HEK293 (cell line): ENCODE measurements around the gene CNPY4.
A peak's percentile ranks its signal among the peaks of the same experiment; 100 is the strongest.

ENCODE experiments used
- CTCF ChIA-PET: fragments of 350-600 bp; formaldehyde crosslinking; extraction: SDS; loops from one replicate; lab custom pipeline; 2021; ENCODE audit warnings: antibody characterized with exemption; lab: Yijun Ruan, JAX
- POLR2A ChIA-PET: fragments of 300-600 bp; formaldehyde crosslinking; extraction: SDS; loops from one replicate; lab custom pipeline; 2020; ENCODE audit warnings: antibody characterized with exemption, inconsistent platforms; lab: Yijun Ruan, JAX
- H3K27ac ChIP-seq: fragments of 200-500 bp; sonication (Bioruptor generic); 2 replicates; pipeline ENCODE4 v1.5.1; 2014; ENCODE audit warnings: low read depth, low read length, control low read depth, inconsistent platforms; ENCODE audit errors: extremely low read depth
- H3K36me3 ChIP-seq, 2 experiments: fragments of 200-500 bp in 1 of 2; sonication (Bioruptor generic) in 1 of 2; 1 replicate in 1 of 2; 2 replicates in 1 of 2; pipeline ENCODE4 v1.5.1; 2014 to 2017; ENCODE audit warnings: inconsistent platforms in 2 of 2, low read length in 2 of 2; ENCODE audit not compliant: control insufficient read depth in 2 of 2, insufficient read depth in 1 of 2
- H3K4me1 ChIP-seq: fragments of 200-500 bp; sonication (Bioruptor generic); 2 replicates; pipeline ENCODE4 v1.5.1; 2014; ENCODE audit warnings: mild to moderate bottlenecking, low read length, inconsistent platforms; ENCODE audit not compliant: control insufficient read depth, insufficient read depth
- H3K4me3 ChIP-seq: 2 replicates; pipeline ENCODE4 v1.5.1; 2011; ENCODE audit warnings: low read depth, mild to moderate bottlenecking, control low read depth, low read length, moderate library complexity
- H3K9me3 ChIP-seq: fragments of 200-500 bp; sonication (Bioruptor generic); 2 replicates; pipeline ENCODE4 v1.5.1; 2014; ENCODE audit warnings: low read depth, low read length, inconsistent platforms; ENCODE audit not compliant: control insufficient read depth, insufficient read depth
- ATF2 ChIP-seq: fragments of 450-650 bp; formaldehyde crosslinking; IDR thresholded peaks from 2 replicates; pipeline ENCODE4 v1.5.1; 2016; ENCODE audit warnings: missing biosample characterization, missing genetic modification characterization, low read depth
- BCL11A ChIP-seq: fragments of 450-650 bp; formaldehyde crosslinking; IDR thresholded peaks from 2 replicates; pipeline ENCODE4 v1.5.1; 2016; ENCODE audit warnings: low read depth, missing biosample characterization, missing genetic modification characterization
- EGR2 ChIP-seq: fragments of 450-650 bp; formaldehyde crosslinking; IDR thresholded peaks from 2 replicates; pipeline ENCODE4 v1.5.1; 2016; ENCODE audit warnings: low read depth, missing biosample characterization, missing genetic modification characterization
- GLI4 ChIP-seq: fragments of 450-650 bp; formaldehyde crosslinking; IDR thresholded peaks from 2 replicates; pipeline ENCODE4 v1.5.1; 2016; ENCODE audit warnings: missing biosample characterization, missing genetic modification characterization
- PRDM1 ChIP-seq: fragments of 450-650 bp; formaldehyde crosslinking; IDR thresholded peaks from 2 replicates; pipeline ENCODE4; 2016; ENCODE audit warnings: missing biosample characterization, missing genetic modification characterization
- REPIN1 ChIP-seq: fragments of 450-650 bp; formaldehyde crosslinking; IDR thresholded peaks from 2 replicates; pipeline ENCODE4 v1.5.1; 2017; ENCODE audit warnings: missing biosample characterization, missing genetic modification characterization, low read depth
- SP2 ChIP-seq: fragments of 450-650 bp; formaldehyde crosslinking; IDR thresholded peaks from 2 replicates; pipeline ENCODE4 v1.5.1; 2016; ENCODE audit warnings: missing biosample characterization, missing genetic modification characterization
- TRIM28 ChIP-seq: IDR thresholded peaks from 2 replicates; pipeline ENCODE4 v1.6.1; 2011; ENCODE audit warnings: low read length, control low read depth, borderline replicate concordance
- ZBTB7A ChIP-seq: fragments of 450-650 bp; formaldehyde crosslinking; IDR thresholded peaks from 2 replicates; pipeline ENCODE4 v1.5.1; 2016; ENCODE audit warnings: low read depth, missing biosample characterization, missing genetic modification characterization
- ZNF223 ChIP-seq: fragments of 450-650 bp; formaldehyde crosslinking; IDR thresholded peaks from 2 replicates; pipeline ENCODE4 v1.5.1; 2016; ENCODE audit warnings: missing biosample characterization, missing genetic modification characterization
- ZNF335 ChIP-seq: fragments of 450-650 bp; formaldehyde crosslinking; conservative IDR thresholded peaks from 2 replicates; pipeline ENCODE4 v1.5.1; 2016; ENCODE audit warnings: missing biosample characterization, missing genetic modification characterization
- ZNF366 ChIP-seq: fragments of 450-650 bp; formaldehyde crosslinking; conservative IDR thresholded peaks from 2 replicates; pipeline ENCODE4 v1.5.1; 2016; ENCODE audit warnings: missing biosample characterization, missing genetic modification characterization
- ZNF433 ChIP-seq: fragments of 450-650 bp; formaldehyde crosslinking; IDR thresholded peaks from 2 replicates; pipeline ENCODE4 v1.5.1; 2016; ENCODE audit warnings: missing biosample characterization, missing genetic modification characterization, low read depth
- ZNF530 ChIP-seq: fragments of 450-650 bp; formaldehyde crosslinking; IDR thresholded peaks from 2 replicates; pipeline ENCODE4 v1.5.1; 2016; ENCODE audit warnings: low read depth, missing biosample characterization, missing genetic modification characterization
- ZNF549 ChIP-seq: fragments of 450-650 bp; IDR thresholded peaks from 2 replicates; pipeline ENCODE4 v1.5.1; 2018; ENCODE audit warnings: missing biosample characterization, missing genetic modification characterization, mild to moderate bottlenecking, inconsistent platforms, moderate library complexity
- TF ChIP-seq, protein P1 (sequence below): fragments of 450-650 bp; formaldehyde crosslinking; IDR thresholded peaks from 2 replicates; pipeline ENCODE4 v1.5.1; 2016; ENCODE audit warnings: missing biosample characterization, missing genetic modification characterization, borderline replicate concordance
- TF ChIP-seq, protein P2 (sequence below): fragments of 450-650 bp; formaldehyde crosslinking; IDR thresholded peaks from 2 replicates; pipeline ENCODE4 v1.5.1; 2016; ENCODE audit warnings: missing biosample characterization, missing genetic modification characterization
- TF ChIP-seq, protein P3 (sequence below): fragments of 450-650 bp; formaldehyde crosslinking; IDR thresholded peaks from 2 replicates; pipeline ENCODE4 v1.5.1; 2016; ENCODE audit warnings: missing biosample characterization, missing genetic modification characterization

CNPY4 gene

DNA sequence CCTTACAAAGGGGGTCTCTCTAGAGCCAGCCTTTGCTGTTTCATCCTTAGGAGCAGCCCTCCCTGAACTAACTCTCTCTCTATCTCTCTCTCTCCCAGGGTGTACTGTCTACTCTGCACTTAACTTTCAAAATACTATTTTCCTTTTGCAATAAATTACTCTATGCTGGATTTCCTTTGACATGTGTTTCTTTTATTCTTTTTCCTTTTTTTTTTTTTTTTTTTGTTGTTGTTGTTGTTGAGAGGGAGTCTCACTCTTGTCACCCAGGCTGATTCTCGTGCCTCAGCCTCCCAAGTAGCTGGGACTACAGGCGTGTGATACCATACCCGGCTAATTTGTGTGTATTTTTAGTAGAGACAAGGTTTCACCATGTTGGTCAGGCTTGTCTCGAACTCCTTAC, 36.5 kb upstream of the CNPY4 start:
- POLR2A ChIA-PET, result interaction anchor here (0.7 to 1.2 kb wide), 12 partner anchors 8 to 1150 kb away, joined by 3 to 32 read pairs (median 4); partner anchors contain the start of genes AP4M1, LAMTOR4, MBLAC1 and MCM7
- no peaks in the 10 kb centered on the region for H3K4me1 ChIP-seq
- peaks cover 7 to 21% of the 10 kb centered on the region in 2 experiments; a peak in 2 of 3 replicates for H3K36me3 ChIP-seq
- CTCF ChIA-PET, result interaction anchor here (0.7 to 1.2 kb wide), 11 partner anchors 9 to 201 kb away, joined by 3 to 8 read pairs (median 3); no protein-coding TSS in a partner anchor
- no peak overlapping the region for H3K4me3 ChIP-seq
- no peak overlapping the region for H3K27ac ChIP-seq
- H3K9me3 ChIP-seq, result no peaks in the 10 kb centered on the region
- no peak for TF ChIP-seq BCL11A (tag by site-specific recombination)
- no peak for TF ChIP-seq ZNF530 (tag by site-specific recombination)
- TF ChIP-seq, protein P1, sequence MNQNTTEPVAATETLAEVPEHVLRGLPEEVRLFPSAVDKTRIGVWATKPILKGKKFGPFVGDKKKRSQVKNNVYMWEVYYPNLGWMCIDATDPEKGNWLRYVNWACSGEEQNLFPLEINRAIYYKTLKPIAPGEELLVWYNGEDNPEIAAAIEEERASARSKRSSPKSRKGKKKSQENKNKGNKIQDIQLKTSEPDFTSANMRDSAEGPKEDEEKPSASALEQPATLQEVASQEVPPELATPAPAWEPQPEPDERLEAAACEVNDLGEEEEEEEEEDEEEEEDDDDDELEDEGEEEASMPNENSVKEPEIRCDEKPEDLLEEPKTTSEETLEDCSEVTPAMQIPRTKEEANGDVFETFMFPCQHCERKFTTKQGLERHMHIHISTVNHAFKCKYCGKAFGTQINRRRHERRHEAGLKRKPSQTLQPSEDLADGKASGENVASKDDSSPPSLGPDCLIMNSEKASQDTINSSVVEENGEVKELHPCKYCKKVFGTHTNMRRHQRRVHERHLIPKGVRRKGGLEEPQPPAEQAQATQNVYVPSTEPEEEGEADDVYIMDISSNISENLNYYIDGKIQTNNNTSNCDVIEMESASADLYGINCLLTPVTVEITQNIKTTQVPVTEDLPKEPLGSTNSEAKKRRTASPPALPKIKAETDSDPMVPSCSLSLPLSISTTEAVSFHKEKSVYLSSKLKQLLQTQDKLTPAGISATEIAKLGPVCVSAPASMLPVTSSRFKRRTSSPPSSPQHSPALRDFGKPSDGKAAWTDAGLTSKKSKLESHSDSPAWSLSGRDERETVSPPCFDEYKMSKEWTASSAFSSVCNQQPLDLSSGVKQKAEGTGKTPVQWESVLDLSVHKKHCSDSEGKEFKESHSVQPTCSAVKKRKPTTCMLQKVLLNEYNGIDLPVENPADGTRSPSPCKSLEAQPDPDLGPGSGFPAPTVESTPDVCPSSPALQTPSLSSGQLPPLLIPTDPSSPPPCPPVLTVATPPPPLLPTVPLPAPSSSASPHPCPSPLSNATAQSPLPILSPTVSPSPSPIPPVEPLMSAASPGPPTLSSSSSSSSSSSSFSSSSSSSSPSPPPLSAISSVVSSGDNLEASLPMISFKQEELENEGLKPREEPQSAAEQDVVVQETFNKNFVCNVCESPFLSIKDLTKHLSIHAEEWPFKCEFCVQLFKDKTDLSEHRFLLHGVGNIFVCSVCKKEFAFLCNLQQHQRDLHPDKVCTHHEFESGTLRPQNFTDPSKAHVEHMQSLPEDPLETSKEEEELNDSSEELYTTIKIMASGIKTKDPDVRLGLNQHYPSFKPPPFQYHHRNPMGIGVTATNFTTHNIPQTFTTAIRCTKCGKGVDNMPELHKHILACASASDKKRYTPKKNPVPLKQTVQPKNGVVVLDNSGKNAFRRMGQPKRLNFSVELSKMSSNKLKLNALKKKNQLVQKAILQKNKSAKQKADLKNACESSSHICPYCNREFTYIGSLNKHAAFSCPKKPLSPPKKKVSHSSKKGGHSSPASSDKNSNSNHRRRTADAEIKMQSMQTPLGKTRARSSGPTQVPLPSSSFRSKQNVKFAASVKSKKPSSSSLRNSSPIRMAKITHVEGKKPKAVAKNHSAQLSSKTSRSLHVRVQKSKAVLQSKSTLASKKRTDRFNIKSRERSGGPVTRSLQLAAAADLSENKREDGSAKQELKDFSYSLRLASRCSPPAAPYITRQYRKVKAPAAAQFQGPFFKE (tag by site-specific recombination), result no peak
- TF ChIP-seq PRDM1 (tag by site-specific recombination), result peak; percentile 36; the same call in 1 of the 2 replicates
- TF ChIP-seq ZNF335 (tag by site-specific recombination), result peak; percentile 1; the same call in 1 of the 2 replicates
- no peak for TF ChIP-seq ZBTB7A (tag by site-specific recombination)
- TF ChIP-seq, protein P2, sequence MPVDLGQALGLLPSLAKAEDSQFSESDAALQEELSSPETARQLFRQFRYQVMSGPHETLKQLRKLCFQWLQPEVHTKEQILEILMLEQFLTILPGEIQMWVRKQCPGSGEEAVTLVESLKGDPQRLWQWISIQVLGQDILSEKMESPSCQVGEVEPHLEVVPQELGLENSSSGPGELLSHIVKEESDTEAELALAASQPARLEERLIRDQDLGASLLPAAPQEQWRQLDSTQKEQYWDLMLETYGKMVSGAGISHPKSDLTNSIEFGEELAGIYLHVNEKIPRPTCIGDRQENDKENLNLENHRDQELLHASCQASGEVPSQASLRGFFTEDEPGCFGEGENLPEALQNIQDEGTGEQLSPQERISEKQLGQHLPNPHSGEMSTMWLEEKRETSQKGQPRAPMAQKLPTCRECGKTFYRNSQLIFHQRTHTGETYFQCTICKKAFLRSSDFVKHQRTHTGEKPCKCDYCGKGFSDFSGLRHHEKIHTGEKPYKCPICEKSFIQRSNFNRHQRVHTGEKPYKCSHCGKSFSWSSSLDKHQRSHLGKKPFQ (tag by site-specific recombination), result no peak
- TF ChIP-seq, protein P3, sequence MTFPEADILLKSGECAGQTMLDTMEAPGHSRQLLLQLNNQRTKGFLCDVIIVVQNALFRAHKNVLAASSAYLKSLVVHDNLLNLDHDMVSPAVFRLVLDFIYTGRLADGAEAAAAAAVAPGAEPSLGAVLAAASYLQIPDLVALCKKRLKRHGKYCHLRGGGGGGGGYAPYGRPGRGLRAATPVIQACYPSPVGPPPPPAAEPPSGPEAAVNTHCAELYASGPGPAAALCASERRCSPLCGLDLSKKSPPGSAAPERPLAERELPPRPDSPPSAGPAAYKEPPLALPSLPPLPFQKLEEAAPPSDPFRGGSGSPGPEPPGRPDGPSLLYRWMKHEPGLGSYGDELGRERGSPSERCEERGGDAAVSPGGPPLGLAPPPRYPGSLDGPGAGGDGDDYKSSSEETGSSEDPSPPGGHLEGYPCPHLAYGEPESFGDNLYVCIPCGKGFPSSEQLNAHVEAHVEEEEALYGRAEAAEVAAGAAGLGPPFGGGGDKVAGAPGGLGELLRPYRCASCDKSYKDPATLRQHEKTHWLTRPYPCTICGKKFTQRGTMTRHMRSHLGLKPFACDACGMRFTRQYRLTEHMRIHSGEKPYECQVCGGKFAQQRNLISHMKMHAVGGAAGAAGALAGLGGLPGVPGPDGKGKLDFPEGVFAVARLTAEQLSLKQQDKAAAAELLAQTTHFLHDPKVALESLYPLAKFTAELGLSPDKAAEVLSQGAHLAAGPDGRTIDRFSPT, result no peak
- no peak for TF ChIP-seq EGR2 (tag by site-specific recombination)
- TF ChIP-seq TRIM28, result no peak
- TF ChIP-seq ATF2 (tag by site-specific recombination), result no peak
- TF ChIP-seq SP2 (tag by site-specific recombination), result no peak
- no peak for TF ChIP-seq ZNF223 (tag by site-specific recombination)
- 0 out of 2 replicates have a peak, but pooled peaks have one; percentile 20 for TF ChIP-seq ZNF366 (tag by site-specific recombination)
- TF ChIP-seq REPIN1 (tag by site-specific recombination), result no peak
- no peak for TF ChIP-seq ZNF433 (tag by site-specific recombination)
- TF ChIP-seq ZNF549 (tag by site-specific recombination), result no peak
- TF ChIP-seq GLI4 (tag by site-specific recombination), result no peak
